HL-60 (cell line): ENCODE measurements around the gene MAPT.

Source experiments
- DNase-seq, 2 experiments: peaks; one replicate each; pipeline ENCODE4 v3.0.0-alpha.2; 2010 to 2020; ENCODE audit warnings: low read depth in 1 of 2, low spot score in 1 of 2
- H3K27ac ChIP-seq: fragments of 250-450 bp; sonication (Bioruptor Pico); replicated peaks from 2 replicates; pipeline ENCODE4 v1.5.1; 2020; ENCODE audit warnings: mild to moderate bottlenecking, moderate library complexity
- H3K27me3 ChIP-seq: fragments of 250-450 bp; sonication (Bioruptor Pico); 2 replicates; pipeline ENCODE4 v1.5.1; 2021; ENCODE audit warnings: mild to moderate bottlenecking, moderate library complexity; ENCODE audit not compliant: insufficient read depth, poor library complexity, severe bottlenecking
- H3K4me3 ChIP-seq: replicated peaks from 2 replicates; pipeline ENCODE4 v1.5.1; 2011; ENCODE audit warnings: mild to moderate bottlenecking, control low read depth, low read length; ENCODE audit not compliant: insufficient read depth
- CTCF ChIP-seq: IDR thresholded peaks from one replicate; pipeline ENCODE4 v1.5.1; 2011; ENCODE audit warnings: low read length, control low read depth, inconsistent platforms; ENCODE audit not compliant: insufficient read depth
- GABPA ChIP-seq: IDR thresholded peaks from 2 replicates; pipeline ENCODE4 v1.6.1; 2012; ENCODE audit warnings: low read depth
- POLR2AphosphoS5 ChIP-seq: IDR thresholded peaks from 2 replicates; pipeline ENCODE4 v1.6.1; 2012; ENCODE audit warnings: low read depth
- REST ChIP-seq: IDR thresholded peaks from 2 replicates; pipeline ENCODE4 v1.6.1; 2012; ENCODE audit warnings: low read depth; ENCODE audit not compliant: insufficient replicate concordance
- SPI1 ChIP-seq: IDR thresholded peaks from 2 replicates; pipeline ENCODE4 v1.6.1; 2012; ENCODE audit warnings: low read depth, mild to moderate bottlenecking, borderline replicate concordance

The MAPT gene

GRCh38 chr17:45976391-45976754 lies 82.0 kb downstream of the MAPT start:
- no peak for DNase-seq
- Histone ChIP-seq H3K27ac (no peak overlapping the region), H3K27me3 (no peaks in the 10 kb centered on the region), H3K4me3 (no peak overlapping the region)
- no peak for TF ChIP-seq POLR2AphosphoS5
- TF ChIP-seq SPI1, result no peak
- TF ChIP-seq REST, result no peak
- TF ChIP-seq GABPA, result no peak
- no peak for TF ChIP-seq CTCF

- H3K4me3 ChIP-seq, result no peak overlapping the region
- no peak for TF ChIP-seq REST
- TF ChIP-seq CTCF, result no peak
- no peak for TF ChIP-seq SPI1
- TF ChIP-seq GABPA, result no peak
- no peak for TF ChIP-seq POLR2AphosphoS5
- no peak for DNase-seq
- H3K27ac ChIP-seq, result no peak overlapping the region
- no peaks in the 10 kb centered on the region for H3K27me3 ChIP-seq
Measured at GRCh38 chr17:45976755-45977505, 82.6 kb downstream of the MAPT start.

GRCh38 chr17:45977506-45977824 lies 83.1 kb downstream of the MAPT start:
- no peak overlapping the region for H3K27ac ChIP-seq
- no peak for DNase-seq

More at GRCh38 chr17:45977506-45977824, 83.1 kb downstream of the MAPT start:
- TF ChIP-seq SPI1 (no peak), POLR2AphosphoS5 (no peak), REST (no peak), CTCF (no peak), GABPA (no peak)
- H3K4me3 ChIP-seq, result no peak overlapping the region
- no peaks in the 10 kb centered on the region for H3K27me3 ChIP-seq
